ENCODE measurements around the gene IQCM. TPM values are rescaled to one million over a fixed set of nuclear protein-coding genes. Genes with fewer than 3 reads are reported as not detected.
"Not testable (repeated sequence)": the region's sequence is repeated elsewhere in the genome, so short reads cannot be mapped to it uniquely, and the experiment has no call there.

The IQCM gene
- total and polyA plus RNA-seq, 4 donors: not detected

DNA sequence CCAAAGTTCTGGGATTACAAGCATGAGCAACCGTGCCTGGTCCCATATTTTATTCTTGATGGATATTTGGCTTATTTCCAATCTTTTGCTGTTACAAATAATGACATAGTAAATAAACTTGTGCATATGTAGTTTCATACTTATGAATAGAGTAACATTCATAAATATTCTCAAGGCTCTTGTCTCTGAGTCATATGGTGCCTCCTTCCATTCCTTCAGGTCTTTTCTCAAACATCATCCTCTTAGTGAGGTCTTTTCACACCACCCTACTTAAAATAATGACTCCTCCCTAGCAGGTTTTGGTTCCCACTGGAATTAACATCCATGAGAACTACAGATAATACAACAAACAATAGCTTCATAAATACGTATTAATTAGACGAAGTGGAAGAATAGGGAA, 416.6 kb downstream of the IQCM start:
- no peaks in the 10 kb centered on the region for H3K4me1 ChIP-seq (ENCODE audit: control insufficient read depth, insufficient read depth, low read length)
- no peaks in the 10 kb centered on the region for H3K27me3 ChIP-seq (ENCODE audit: control insufficient read depth, insufficient read depth, low read length)
- H3K4me3 ChIP-seq (ENCODE audit: low read depth, low read length): no peak overlapping the region
- WGBS (ENCODE audit: insufficient coverage): no CpG with 5 or more reads among the region's 3 CpGs
- H3K36me3 ChIP-seq (ENCODE audit: control insufficient read depth, insufficient read depth, low read length): no peaks in the 10 kb centered on the region
- no peak for DNase-seq (ENCODE audit: low read depth in 4 of 6, low spot score in 6 of 6)
- no peaks in the 10 kb centered on the region for H3K9me3 ChIP-seq (ENCODE audit: control insufficient read depth, insufficient read depth, low read length)
- H3K27ac ChIP-seq (ENCODE audit: low read depth, low read length): no peak overlapping the region

DNA sequence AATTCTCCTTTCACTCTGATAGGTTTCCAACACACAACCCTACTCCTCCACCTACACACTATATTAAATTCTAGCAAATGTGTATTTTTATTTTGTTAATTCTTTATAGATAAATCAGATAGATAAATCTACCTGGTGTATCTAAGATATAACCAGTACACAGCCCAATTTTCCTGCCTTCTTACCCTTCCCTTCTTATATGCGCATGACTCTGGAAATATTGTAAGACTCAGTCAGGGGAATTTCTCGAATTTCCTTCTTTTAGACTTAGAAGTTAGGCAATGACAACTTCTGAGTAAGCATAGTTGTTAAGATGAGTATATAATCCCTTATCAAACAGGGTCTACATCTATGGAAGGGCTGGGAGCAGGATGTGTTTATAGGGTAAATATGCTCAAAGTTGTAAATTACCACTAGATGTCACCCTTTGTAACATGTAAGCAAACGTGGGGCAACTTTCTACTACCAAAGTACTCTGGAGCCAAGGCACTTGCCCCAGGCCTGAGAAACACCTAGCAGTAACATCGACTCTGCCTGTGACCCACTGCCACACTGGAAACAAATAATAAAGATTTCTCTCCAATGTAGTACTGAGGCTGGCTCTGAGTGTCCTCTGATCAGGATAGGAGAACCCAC, 444.7 kb downstream of the IQCM start:
- Histone ChIP-seq H3K4me3 (ENCODE audit: low read depth, low read length) (no peak overlapping the region), H3K4me1 (ENCODE audit: control insufficient read depth, insufficient read depth, low read length) (no peaks in the 10 kb centered on the region), H3K27me3 (ENCODE audit: control insufficient read depth, insufficient read depth, low read length) (no peaks in the 10 kb centered on the region), H3K27ac (ENCODE audit: low read depth, low read length) (no peak overlapping the region), H3K9me3 (ENCODE audit: control insufficient read depth, insufficient read depth, low read length) (no peaks in the 10 kb centered on the region), H3K36me3 (ENCODE audit: control insufficient read depth, insufficient read depth, low read length) (no peaks in the 10 kb centered on the region)
- WGBS (ENCODE audit: insufficient coverage): 18% methylated on average over 1 of the region's 4 CpGs
- DNase-seq (ENCODE audit: low read depth in 4 of 6, low spot score in 6 of 6): peak in 2 of 6 donors; percentile 25 to 41

DNA sequence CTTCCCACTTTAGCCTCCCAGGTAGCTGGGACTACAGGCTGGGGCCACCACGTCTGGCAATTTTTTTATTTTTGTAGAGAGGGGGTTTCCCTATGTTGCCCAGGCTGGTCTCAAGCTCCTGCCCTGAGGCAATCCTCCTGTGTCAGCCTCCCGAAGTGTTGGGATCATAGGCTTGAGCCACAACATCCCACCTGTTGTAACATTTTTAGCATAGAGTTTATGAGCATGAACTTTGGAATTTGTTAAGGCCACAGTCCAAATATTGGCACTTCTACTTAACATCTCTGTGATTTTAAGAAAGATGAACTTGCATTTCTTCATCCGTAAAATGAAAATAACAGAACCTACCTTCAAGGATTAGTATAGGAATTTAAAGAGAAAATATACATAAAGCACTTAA, 445.6 kb downstream of the IQCM start:
- no CpG with 5 or more reads among the region's 3 CpGs for WGBS (ENCODE audit: insufficient coverage)
- no peaks in the 10 kb centered on the region for H3K4me1 ChIP-seq (ENCODE audit: control insufficient read depth, insufficient read depth, low read length)

DNA sequence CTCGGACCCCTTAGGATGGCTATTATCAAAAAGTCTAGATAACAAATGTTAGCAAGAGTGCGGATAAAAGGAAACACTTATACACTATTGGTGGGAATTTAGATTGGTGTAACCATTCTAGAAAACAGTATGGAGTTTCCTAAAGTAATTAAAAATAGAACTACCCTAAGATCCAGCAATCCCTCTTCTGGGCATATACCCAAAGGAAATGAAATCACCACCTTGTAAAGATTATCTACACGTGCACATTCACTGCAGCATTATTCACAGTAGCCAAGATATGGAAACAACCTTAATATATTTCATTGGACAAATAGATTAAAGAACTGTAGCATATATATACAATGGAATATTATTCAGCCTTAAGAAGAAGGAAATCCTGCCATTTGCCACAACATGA, 462.4 kb downstream of the IQCM start:
- no peaks in the 10 kb centered on the region for H3K4me1 ChIP-seq (ENCODE audit: control insufficient read depth, insufficient read depth, low read length)
- H3K27me3 ChIP-seq (ENCODE audit: control insufficient read depth, insufficient read depth, low read length): no peaks in the 10 kb centered on the region
- no peak overlapping the region for H3K27ac ChIP-seq (ENCODE audit: low read depth, low read length)
- no peak overlapping the region for H3K4me3 ChIP-seq (ENCODE audit: low read depth, low read length)
- no peaks in the 10 kb centered on the region for H3K9me3 ChIP-seq (ENCODE audit: control insufficient read depth, insufficient read depth, low read length)
- no CpG with 5 or more reads among the region's 3 CpGs for WGBS (ENCODE audit: insufficient coverage)
- DNase-seq (ENCODE audit: low read depth in 4 of 6, low spot score in 6 of 6): no peak
- no peaks in the 10 kb centered on the region for H3K36me3 ChIP-seq (ENCODE audit: control insufficient read depth, insufficient read depth, low read length)

More for the DNA sequence above, 445.6 kb downstream of the IQCM start:
- H3K4me3 ChIP-seq (ENCODE audit: low read depth, low read length): no peak overlapping the region
- no peak overlapping the region for H3K27ac ChIP-seq (ENCODE audit: low read depth, low read length)
- no peaks in the 10 kb centered on the region for H3K36me3 ChIP-seq (ENCODE audit: control insufficient read depth, insufficient read depth, low read length)
- H3K27me3 ChIP-seq (ENCODE audit: control insufficient read depth, insufficient read depth, low read length): no peaks in the 10 kb centered on the region
- no peak for DNase-seq (ENCODE audit: low read depth in 4 of 6, low spot score in 6 of 6)
- no peaks in the 10 kb centered on the region for H3K9me3 ChIP-seq (ENCODE audit: control insufficient read depth, insufficient read depth, low read length)

DNA sequence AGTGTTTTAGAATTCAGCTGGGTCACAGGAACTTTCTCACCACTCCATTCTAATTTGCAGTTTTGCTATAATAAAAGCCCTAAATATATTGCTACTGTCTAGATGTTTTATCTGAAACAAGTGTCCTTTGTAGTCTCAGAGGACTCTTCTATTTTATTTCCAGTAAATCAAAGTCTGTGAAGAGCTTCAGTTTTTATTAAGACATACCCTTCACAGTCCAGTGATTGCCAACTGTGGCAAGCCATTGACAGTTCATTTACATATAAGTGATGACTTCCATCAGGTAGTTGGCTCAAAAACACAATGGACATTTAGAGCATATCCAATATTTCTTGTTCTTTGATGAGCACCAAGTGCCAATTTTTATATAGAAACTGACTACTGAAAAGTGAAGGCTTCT, 466.1 kb downstream of the IQCM start:
- H3K36me3 ChIP-seq (ENCODE audit: control insufficient read depth, insufficient read depth, low read length): no peaks in the 10 kb centered on the region
- no peak overlapping the region for H3K27ac ChIP-seq (ENCODE audit: low read depth, low read length)
- no peaks in the 10 kb centered on the region for H3K27me3 ChIP-seq (ENCODE audit: control insufficient read depth, insufficient read depth, low read length)
- H3K9me3 ChIP-seq (ENCODE audit: control insufficient read depth, insufficient read depth, low read length): no peaks in the 10 kb centered on the region
- peak in 1 of 6 donors; percentile 58 for DNase-seq (ENCODE audit: low read depth in 4 of 6, low spot score in 6 of 6)
- no peaks in the 10 kb centered on the region for H3K4me1 ChIP-seq (ENCODE audit: control insufficient read depth, insufficient read depth, low read length)
- no peak overlapping the region for H3K4me3 ChIP-seq (ENCODE audit: low read depth, low read length)

DNA sequence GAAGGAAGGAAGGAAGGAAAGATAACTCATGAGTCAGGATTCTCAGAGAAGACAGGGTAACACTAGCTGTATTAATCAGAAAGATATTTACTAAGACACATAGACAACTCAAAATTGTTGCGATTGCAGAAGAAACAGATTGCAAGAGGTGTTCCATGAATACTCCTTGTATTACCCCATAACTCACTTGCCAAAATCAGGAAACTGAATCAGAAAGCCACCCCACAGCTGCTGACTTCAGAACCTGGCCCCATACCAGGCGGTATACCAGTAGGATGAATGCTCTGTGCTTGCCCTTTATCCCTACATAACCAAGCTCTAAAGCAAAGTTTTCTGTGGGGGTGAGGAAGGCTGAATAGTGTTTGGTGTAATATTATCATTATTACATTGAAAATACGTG, 468.5 kb downstream of the IQCM start:
- no peaks in the 10 kb centered on the region for H3K4me1 ChIP-seq (ENCODE audit: control insufficient read depth, insufficient read depth, low read length)
- DNase-seq (ENCODE audit: low read depth in 4 of 6, low spot score in 6 of 6): no peak
- H3K9me3 ChIP-seq (ENCODE audit: control insufficient read depth, insufficient read depth, low read length): no peaks in the 10 kb centered on the region
- no peak overlapping the region for H3K27ac ChIP-seq (ENCODE audit: low read depth, low read length)
- no peaks in the 10 kb centered on the region for H3K27me3 ChIP-seq (ENCODE audit: control insufficient read depth, insufficient read depth, low read length)
- H3K36me3 ChIP-seq (ENCODE audit: control insufficient read depth, insufficient read depth, low read length): no peaks in the 10 kb centered on the region
- no peak overlapping the region for H3K4me3 ChIP-seq (ENCODE audit: low read depth, low read length)
- 100% methylated on average over 1 of the region's 3 CpGs for WGBS (ENCODE audit: insufficient coverage)

DNA sequence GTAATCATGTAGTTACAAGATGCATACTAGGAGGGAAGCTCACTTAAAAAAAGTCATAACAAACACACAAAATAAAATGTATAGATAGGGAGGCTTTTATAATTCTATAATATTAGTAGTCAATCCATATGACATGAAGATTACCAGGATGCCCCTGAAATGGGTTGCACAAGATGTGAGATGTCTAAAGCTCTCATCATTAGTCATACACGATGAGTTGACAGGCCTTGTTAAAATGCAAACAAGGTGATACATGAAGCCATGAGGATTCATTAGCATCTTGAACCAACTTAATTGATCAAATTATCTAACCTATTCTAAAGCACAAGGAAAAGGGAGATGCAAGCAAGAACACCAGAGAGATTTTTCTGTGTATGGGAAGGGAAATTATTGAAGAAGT, 470.2 kb downstream of the IQCM start:
- WGBS (ENCODE audit: insufficient coverage): no CpG with 5 or more reads among the region's 1 CpG
- Histone ChIP-seq H3K4me1 (ENCODE audit: control insufficient read depth, insufficient read depth, low read length) (no peaks in the 10 kb centered on the region), H3K36me3 (ENCODE audit: control insufficient read depth, insufficient read depth, low read length) (no peaks in the 10 kb centered on the region), H3K4me3 (ENCODE audit: low read depth, low read length) (no peak overlapping the region), H3K9me3 (ENCODE audit: control insufficient read depth, insufficient read depth, low read length) (no peaks in the 10 kb centered on the region), H3K27me3 (ENCODE audit: control insufficient read depth, insufficient read depth, low read length) (no peaks in the 10 kb centered on the region), H3K27ac (ENCODE audit: low read depth, low read length) (no peak overlapping the region)
- DNase-seq (ENCODE audit: low read depth in 4 of 6, low spot score in 6 of 6): no peak

DNA sequence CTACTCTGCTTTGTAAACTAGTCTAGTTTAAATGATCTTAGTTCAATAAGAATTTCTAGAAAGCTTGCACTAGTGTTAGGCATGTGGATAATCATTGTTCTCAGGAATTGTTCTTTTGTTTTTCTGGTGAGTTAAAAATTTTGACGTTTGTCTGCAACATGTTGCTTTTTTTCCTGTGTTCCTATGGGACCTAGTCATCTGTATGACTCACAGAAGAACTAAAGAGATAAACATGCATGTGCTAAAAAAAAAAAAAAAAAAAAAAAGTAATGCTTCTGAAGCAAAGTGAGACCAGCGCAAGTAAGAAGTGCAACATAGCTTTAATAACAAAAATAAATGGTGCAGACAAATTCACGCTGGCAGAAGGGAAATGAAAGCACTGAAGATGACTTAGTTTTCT, 471.2 kb downstream of the IQCM start:
- WGBS (ENCODE audit: insufficient coverage): 86% methylated on average over 1 of the region's 3 CpGs
- no peak for DNase-seq (ENCODE audit: low read depth in 4 of 6, low spot score in 6 of 6)
- H3K27ac ChIP-seq (ENCODE audit: low read depth, low read length): no peak overlapping the region
- no peaks in the 10 kb centered on the region for H3K9me3 ChIP-seq (ENCODE audit: control insufficient read depth, insufficient read depth, low read length)
- H3K36me3 ChIP-seq (ENCODE audit: control insufficient read depth, insufficient read depth, low read length): no peaks in the 10 kb centered on the region
- H3K4me3 ChIP-seq (ENCODE audit: low read depth, low read length): no peak overlapping the region
- H3K27me3 ChIP-seq (ENCODE audit: control insufficient read depth, insufficient read depth, low read length): no peaks in the 10 kb centered on the region
- H3K4me1 ChIP-seq (ENCODE audit: control insufficient read depth, insufficient read depth, low read length): no peaks in the 10 kb centered on the region

DNA sequence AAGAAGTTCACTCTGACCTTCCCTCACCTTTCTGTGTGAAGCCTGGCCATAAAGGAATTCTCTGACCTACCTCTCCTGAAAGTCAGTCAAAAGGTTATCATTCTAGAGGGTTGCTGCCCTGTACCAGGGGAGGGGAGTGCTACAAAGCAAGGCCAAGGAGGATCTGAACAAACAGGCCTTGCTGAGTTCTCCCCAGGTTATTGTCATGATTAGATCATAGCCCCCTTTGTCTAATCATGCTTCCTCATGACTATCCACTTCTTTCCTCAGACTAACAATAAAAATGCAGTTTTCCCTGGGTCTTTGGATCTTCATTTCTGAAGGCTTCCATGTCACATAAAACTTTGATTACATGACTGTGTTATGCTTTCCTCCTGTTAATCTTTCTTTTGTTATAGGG, 472.0 kb downstream of the IQCM start:
- no peak overlapping the region for H3K27ac ChIP-seq (ENCODE audit: low read depth, low read length)
- no peak overlapping the region for H3K4me3 ChIP-seq (ENCODE audit: low read depth, low read length)
- no peaks in the 10 kb centered on the region for H3K27me3 ChIP-seq (ENCODE audit: control insufficient read depth, insufficient read depth, low read length)
- H3K4me1 ChIP-seq (ENCODE audit: control insufficient read depth, insufficient read depth, low read length): no peaks in the 10 kb centered on the region
- no peaks in the 10 kb centered on the region for H3K9me3 ChIP-seq (ENCODE audit: control insufficient read depth, insufficient read depth, low read length)
- no peak for DNase-seq (ENCODE audit: low read depth in 4 of 6, low spot score in 6 of 6)
- no peaks in the 10 kb centered on the region for H3K36me3 ChIP-seq (ENCODE audit: control insufficient read depth, insufficient read depth, low read length)

DNA sequence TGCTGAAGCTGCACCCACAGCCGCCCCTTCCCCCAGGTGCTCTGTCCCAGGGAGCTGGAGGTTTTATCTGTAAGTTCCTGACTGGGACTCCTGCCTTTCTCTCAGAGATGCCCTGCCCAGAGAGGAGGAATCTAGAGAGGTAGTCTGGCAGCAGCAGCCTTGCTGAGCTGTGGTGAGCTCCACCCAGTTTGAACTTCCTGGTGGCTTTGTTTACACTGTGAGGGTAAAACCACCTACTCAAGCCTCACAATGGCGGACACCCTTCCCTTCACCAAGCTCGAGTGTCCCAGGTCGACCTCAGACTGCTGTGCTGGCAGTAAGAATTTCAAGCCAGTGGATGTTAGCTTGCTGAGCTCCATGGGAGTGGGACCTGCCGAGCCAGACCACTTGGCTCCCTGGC, 474.5 kb downstream of the IQCM start:
- H3K27me3 ChIP-seq (ENCODE audit: control insufficient read depth, insufficient read depth, low read length); H3K4me1 ChIP-seq (ENCODE audit: control insufficient read depth, insufficient read depth, low read length); H3K36me3 ChIP-seq (ENCODE audit: control insufficient read depth, insufficient read depth, low read length); H3K27ac ChIP-seq (ENCODE audit: low read depth, low read length); H3K4me3 ChIP-seq (ENCODE audit: low read depth, low read length); DNase-seq (ENCODE audit: low read depth in 4 of 6, low spot score in 6 of 6); H3K9me3 ChIP-seq (ENCODE audit: control insufficient read depth, insufficient read depth, low read length): not testable (repeated sequence)
- 94% methylated on average over 3 of the region's 5 CpGs for WGBS (ENCODE audit: insufficient coverage)
